Trophoblast cell (in vitro differentiated cells and primary cell): ENCODE data around the gene SELENOP.

ENCODE experiments used
- DNase-seq, 2 donors: peaks; one replicate each; pipeline ENCODE4 v3.0.0-alpha.2; 2016
- H2AFZ ChIP-seq: 2 replicates; pipeline ENCODE4 v1.6.1; 2013; ENCODE audit warnings: low read length, moderate library complexity, mild to moderate bottlenecking; ENCODE audit not compliant: insufficient read depth, poor library complexity
- H2AK5ac ChIP-seq: 2 replicates; pipeline ENCODE4 v1.6.1; 2013; ENCODE audit warnings: mild to moderate bottlenecking, low read length
- H2BK120ac ChIP-seq: 2 replicates; pipeline ENCODE4 v1.6.1; 2013; ENCODE audit warnings: low read length, mild to moderate bottlenecking, moderate library complexity; ENCODE audit not compliant: insufficient read depth, poor library complexity
- H2BK12ac ChIP-seq: 2 replicates; pipeline ENCODE4 v1.6.1; 2013; ENCODE audit warnings: mild to moderate bottlenecking, low read length, moderate library complexity
- H2BK5ac ChIP-seq: 2 replicates; pipeline ENCODE4 v1.6.1; 2013; ENCODE audit warnings: low read length, low read depth, moderate library complexity, mild to moderate bottlenecking; ENCODE audit not compliant: poor library complexity
- H3K14ac ChIP-seq: 2 replicates; pipeline ENCODE4 v1.6.1; 2013; ENCODE audit warnings: mild to moderate bottlenecking, low read length
- H3K18ac ChIP-seq: 2 replicates; pipeline ENCODE4 v1.6.1; 2013; ENCODE audit warnings: mild to moderate bottlenecking, low read length
- H3K23ac ChIP-seq: 2 replicates; pipeline ENCODE4 v1.6.1; 2013; ENCODE audit warnings: low read length
- H3K27ac ChIP-seq: 2 replicates; pipeline ENCODE4 v1.5.1; 2013; ENCODE audit warnings: low read depth, mild to moderate bottlenecking, inconsistent platforms, low read length, moderate library complexity
- H3K27me3 ChIP-seq: 2 replicates; pipeline ENCODE4 v1.6.1; 2013; ENCODE audit warnings: inconsistent platforms, mild to moderate bottlenecking, low read length, moderate library complexity; ENCODE audit not compliant: insufficient read depth
- H3K36me3 ChIP-seq, 2 experiments: 1 replicate in 1 of 2; 2 replicates in 1 of 2; pipeline ENCODE4 v1.6.1; 2013; ENCODE audit warnings: low read length in 2 of 2, mild to moderate bottlenecking in 2 of 2, moderate library complexity in 1 of 2; ENCODE audit not compliant: insufficient read depth in 2 of 2, control insufficient read depth in 1 of 2
- H3K4ac ChIP-seq: 2 replicates; pipeline ENCODE4 v1.6.1; 2013; ENCODE audit warnings: low read depth, mild to moderate bottlenecking, low read length, moderate library complexity
- H3K4me1 ChIP-seq, 2 experiments: 1 replicate in 1 of 2; 2 replicates in 1 of 2; pipeline ENCODE4 v1.6.1; 2013; ENCODE audit warnings: low read length in 2 of 2, mild to moderate bottlenecking in 2 of 2, moderate library complexity in 1 of 2; ENCODE audit not compliant: insufficient read depth in 2 of 2, control insufficient read depth in 1 of 2
- H3K4me2 ChIP-seq: 2 replicates; pipeline ENCODE4 v1.6.1; 2013; ENCODE audit warnings: inconsistent platforms, mild to moderate bottlenecking, low read length, moderate library complexity
- H3K4me3 ChIP-seq: 2 replicates; pipeline ENCODE4 v1.5.1; 2013; ENCODE audit warnings: mild to moderate bottlenecking, low read depth, low read length, inconsistent platforms
- H3K79me1 ChIP-seq: one replicate; pipeline ENCODE4 v1.6.1; 2013; ENCODE audit warnings: low read length
- H3K79me2 ChIP-seq: 2 replicates; pipeline ENCODE4 v1.6.1; 2013; ENCODE audit warnings: low read length, mild to moderate bottlenecking; ENCODE audit not compliant: control insufficient read depth, insufficient read depth, poor library complexity
- H3K9ac ChIP-seq: 2 replicates; pipeline ENCODE4 v1.6.1; 2013; ENCODE audit warnings: mild to moderate bottlenecking, low read length
- H3K9me3 ChIP-seq: 2 replicates; pipeline ENCODE4 v1.6.1; 2013; ENCODE audit warnings: low read depth, mild to moderate bottlenecking, control low read depth, inconsistent platforms, low read length; ENCODE audit not compliant: insufficient read depth
- H4K12ac ChIP-seq: 2 replicates; pipeline ENCODE4 v1.6.1; 2013; ENCODE audit warnings: low read depth, mild to moderate bottlenecking, low read length, moderate library complexity
- H4K8ac ChIP-seq: 2 replicates; pipeline ENCODE4 v1.6.1; 2013; ENCODE audit warnings: low read depth, mild to moderate bottlenecking, low read length, moderate library complexity
- H4K91ac ChIP-seq: one replicate; pipeline ENCODE4 v1.6.1; 2013; ENCODE audit warnings: low read depth, mild to moderate bottlenecking, low read length, moderate library complexity
- WGBS: extraction: QIAGEN DNeasy Blood & Tissue Kit; methylation state at CpG from one replicate; pipeline ENCODE4 v1.1.7; 2013; ENCODE audit warnings: missing lambda C conversion rate; ENCODE audit not compliant: insufficient read length, insufficient coverage; ENCODE audit errors: extremely low coverage; 5-methylcytosine and 5-hydroxymethylcytosine counted together

SELENOP gene

GRCh38 chr5:42750507-42750906, 61.2 kb downstream of the SELENOP start:
- no peak overlapping the region for H3K18ac ChIP-seq
- no peak overlapping the region for H3K4ac ChIP-seq
- no peak overlapping the region for H3K4me2 ChIP-seq
- no peak for DNase-seq
- H3K27ac ChIP-seq: no peak overlapping the region
- H2BK5ac ChIP-seq: no peak overlapping the region
- H2AK5ac ChIP-seq: no peak overlapping the region
- H3K9me3 ChIP-seq: no peaks in the 10 kb centered on the region
- no peak overlapping the region for H4K91ac ChIP-seq
- no peak overlapping the region for H3K9ac ChIP-seq
- no peaks in the 10 kb centered on the region for H3K27me3 ChIP-seq
- no peaks in the 10 kb centered on the region for H3K79me2 ChIP-seq
- H2BK12ac ChIP-seq: no peak overlapping the region
- no peaks in the 10 kb centered on the region for H3K36me3 ChIP-seq
- no CpG with 5 or more reads among the region's 5 CpGs for WGBS
- no peaks in the 10 kb centered on the region for H3K79me1 ChIP-seq
- H3K4me1 ChIP-seq: no peaks in the 10 kb centered on the region
- no peak overlapping the region for H3K14ac ChIP-seq
- no peak overlapping the region for H3K23ac ChIP-seq
- no peak overlapping the region for H3K4me3 ChIP-seq
- no peak overlapping the region for H2AFZ ChIP-seq
- H2BK120ac ChIP-seq: no peak overlapping the region
- H4K12ac ChIP-seq: no peak overlapping the region
- no peak overlapping the region for H4K8ac ChIP-seq
